ENCODE measurements around the gene ETV3.

The ETV3 gene

DNA sequence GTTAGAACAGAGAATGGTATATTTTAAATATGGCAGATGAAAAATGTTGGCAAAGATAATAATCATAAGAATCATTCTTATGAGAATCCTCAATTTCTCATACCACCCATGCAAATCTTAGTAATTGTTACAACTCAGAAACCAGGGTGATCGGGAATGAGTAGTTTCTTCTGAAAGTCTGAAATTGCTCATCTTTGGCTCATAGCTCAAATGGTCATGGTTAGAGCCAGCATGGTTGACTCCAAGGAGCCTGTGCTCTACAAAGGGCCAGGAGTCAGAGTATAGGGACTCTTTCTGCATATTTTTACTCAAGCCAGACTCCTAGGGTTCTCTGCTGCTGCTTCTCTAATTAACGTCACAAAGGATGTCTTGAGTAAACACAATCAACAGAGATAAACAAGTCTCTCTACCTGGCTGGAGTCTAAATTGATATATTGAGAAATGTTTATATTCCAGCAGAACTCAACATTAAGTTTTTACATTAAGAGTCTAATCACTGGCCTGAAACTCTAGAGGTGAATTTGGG, 1.9 kb upstream of the ETV3 start:
- H3K4me3 ChIP-seq (ENCODE audit: low read depth, low read length), result no peak overlapping the region
- DNase-seq (ENCODE audit: low read depth), result no peak
- TF ChIP-seq POLR2A (IDR thresholded peaks at IDR 0.05; ENCODE audit: extremely low read depth, insufficient read length) (no peak), MYC (IDR thresholded peaks at IDR 0.05; ENCODE audit: low read depth, low read length) (no peak)
- TF ChIP-seq, protein P1, sequence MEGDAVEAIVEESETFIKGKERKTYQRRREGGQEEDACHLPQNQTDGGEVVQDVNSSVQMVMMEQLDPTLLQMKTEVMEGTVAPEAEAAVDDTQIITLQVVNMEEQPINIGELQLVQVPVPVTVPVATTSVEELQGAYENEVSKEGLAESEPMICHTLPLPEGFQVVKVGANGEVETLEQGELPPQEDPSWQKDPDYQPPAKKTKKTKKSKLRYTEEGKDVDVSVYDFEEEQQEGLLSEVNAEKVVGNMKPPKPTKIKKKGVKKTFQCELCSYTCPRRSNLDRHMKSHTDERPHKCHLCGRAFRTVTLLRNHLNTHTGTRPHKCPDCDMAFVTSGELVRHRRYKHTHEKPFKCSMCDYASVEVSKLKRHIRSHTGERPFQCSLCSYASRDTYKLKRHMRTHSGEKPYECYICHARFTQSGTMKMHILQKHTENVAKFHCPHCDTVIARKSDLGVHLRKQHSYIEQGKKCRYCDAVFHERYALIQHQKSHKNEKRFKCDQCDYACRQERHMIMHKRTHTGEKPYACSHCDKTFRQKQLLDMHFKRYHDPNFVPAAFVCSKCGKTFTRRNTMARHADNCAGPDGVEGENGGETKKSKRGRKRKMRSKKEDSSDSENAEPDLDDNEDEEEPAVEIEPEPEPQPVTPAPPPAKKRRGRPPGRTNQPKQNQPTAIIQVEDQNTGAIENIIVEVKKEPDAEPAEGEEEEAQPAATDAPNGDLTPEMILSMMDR (IDR thresholded peaks at IDR 0.05; ENCODE audit: low read depth, low read length), result no peak
- TF ChIP-seq, protein P2, sequence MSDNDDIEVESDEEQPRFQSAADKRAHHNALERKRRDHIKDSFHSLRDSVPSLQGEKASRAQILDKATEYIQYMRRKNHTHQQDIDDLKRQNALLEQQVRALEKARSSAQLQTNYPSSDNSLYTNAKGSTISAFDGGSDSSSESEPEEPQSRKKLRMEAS (IDR thresholded peaks at IDR 0.05; ENCODE audit: low read depth, low read length), result no peak

DNA sequence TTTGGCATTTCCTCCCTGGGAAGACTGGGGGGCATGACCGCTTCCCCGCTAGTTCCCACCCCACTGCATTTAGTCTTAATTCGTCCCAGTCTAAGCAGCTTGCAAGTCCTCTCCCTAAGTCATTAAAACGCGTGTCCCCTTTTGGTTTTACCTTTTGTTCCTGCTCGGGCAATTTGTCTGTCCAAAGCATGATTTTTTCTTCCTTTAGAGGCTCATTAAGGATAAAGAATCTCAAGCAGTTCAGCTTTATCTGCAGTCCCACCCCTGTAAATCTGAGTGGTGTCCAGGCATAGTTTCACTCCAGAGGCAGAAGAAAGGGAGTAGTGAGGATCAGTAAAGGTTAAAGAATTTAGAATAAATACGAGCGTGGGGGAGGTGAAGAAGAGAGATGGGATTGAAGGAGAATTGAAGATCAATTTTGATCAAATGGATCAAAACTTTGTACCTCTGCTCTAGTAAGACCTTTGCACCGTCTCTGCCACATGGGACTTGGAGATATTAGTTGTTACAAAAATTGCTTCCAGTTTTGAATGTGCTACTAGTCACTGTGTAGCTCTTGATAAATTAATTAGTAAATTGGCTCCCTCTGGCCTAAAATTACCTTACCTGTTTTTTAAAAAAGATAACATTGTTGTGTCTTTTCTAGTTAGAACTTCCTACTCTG, 989 bp upstream of the ETV3 start:
- TF ChIP-seq, protein P1 (IDR thresholded peaks at IDR 0.05; ENCODE audit: low read depth, low read length), result no peak
- TF ChIP-seq, protein P2 (IDR thresholded peaks at IDR 0.05; ENCODE audit: low read depth, low read length), result no peak
- no peak for TF ChIP-seq MYC (IDR thresholded peaks at IDR 0.05; ENCODE audit: low read depth, low read length)
- no peak for TF ChIP-seq POLR2A (IDR thresholded peaks at IDR 0.05; ENCODE audit: extremely low read depth, insufficient read length)
- DNase-seq (ENCODE audit: low read depth), result no peak
- peak overlapping the region; percentile 96 for H3K4me3 ChIP-seq (ENCODE audit: low read depth, low read length)

DNA sequence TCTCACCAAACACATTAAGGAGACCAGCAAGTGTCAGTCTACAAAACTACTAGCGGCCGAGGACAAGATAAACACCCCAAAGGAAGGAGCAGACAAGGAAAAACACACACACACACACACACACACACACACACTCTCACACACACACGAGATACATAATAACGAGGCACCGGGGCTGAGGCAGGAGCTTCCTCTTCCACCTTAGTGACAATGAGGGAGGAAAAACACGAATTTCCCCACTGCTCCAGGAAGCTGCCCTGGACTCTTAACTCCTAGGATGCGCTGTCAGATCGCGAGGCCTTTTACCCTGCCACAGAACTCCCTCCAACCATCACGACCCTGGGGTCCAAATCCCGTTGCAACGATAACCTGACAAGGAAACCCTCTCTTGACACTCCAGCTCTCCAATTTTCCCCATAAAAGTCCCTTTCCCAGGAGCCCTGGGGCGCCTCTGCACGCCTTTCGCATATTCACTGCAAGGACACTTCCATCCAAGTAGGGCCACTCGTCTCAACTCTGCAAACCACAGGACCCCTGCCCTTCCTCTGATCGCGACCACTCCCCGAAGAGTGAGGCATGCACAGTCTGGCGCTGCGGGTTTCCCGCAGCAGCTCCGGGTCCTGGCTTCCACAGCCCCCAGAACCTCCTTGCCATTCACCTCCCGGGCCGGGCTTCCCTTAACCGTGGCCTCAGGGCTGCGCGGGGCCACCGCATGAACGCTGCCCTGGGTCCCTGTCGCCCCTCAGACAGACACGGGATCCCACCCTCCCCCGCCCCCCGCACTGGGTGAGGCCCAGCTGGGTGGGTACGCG, 581 bp downstream of the ETV3 start:
- H3K4me3 ChIP-seq (ENCODE audit: low read depth, low read length), result peak overlapping the region; percentile 96
- TF ChIP-seq, protein P2 (IDR thresholded peaks at IDR 0.05; ENCODE audit: low read depth, low read length), result no peak
- TF ChIP-seq, protein P1 (IDR thresholded peaks at IDR 0.05; ENCODE audit: low read depth, low read length), result no peak
- 0 out of 2 replicates have a peak, but pooled peaks have one; percentile 9 for TF ChIP-seq MYC (IDR thresholded peaks at IDR 0.05; ENCODE audit: low read depth, low read length)
- peak; percentile 56 for DNase-seq (ENCODE audit: low read depth)

DNA sequence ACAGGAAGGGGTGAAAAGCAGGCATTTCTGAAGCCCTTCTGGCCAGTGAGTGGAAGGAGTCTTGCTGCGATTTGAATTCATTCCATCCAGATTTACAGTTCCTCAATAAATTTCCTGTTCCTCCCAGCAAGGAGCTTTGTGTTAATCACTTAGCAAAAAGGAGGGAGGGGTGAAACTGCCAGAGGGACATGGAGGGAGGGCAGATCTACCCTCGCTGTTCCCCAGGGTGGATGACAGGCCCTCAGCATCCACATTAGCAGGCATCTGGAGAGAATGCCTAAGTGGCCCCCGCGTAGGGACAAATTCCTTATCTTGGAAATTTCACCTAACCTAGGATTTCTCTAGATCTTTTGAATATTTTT, 1.2 kb downstream of the ETV3 start:
- TF ChIP-seq POLR2A (IDR thresholded peaks at IDR 0.05; ENCODE audit: extremely low read depth, insufficient read length) (no peak), MYC (IDR thresholded peaks at IDR 0.05; ENCODE audit: low read depth, low read length) (no peak)
- TF ChIP-seq, protein P2 (IDR thresholded peaks at IDR 0.05; ENCODE audit: low read depth, low read length), result no peak
- TF ChIP-seq, protein P1 (IDR thresholded peaks at IDR 0.05; ENCODE audit: low read depth, low read length), result no peak
- DNase-seq (ENCODE audit: low read depth), result peak; percentile 43
- peak overlapping the region; percentile 96 for H3K4me3 ChIP-seq (ENCODE audit: low read depth, low read length)

DNA sequence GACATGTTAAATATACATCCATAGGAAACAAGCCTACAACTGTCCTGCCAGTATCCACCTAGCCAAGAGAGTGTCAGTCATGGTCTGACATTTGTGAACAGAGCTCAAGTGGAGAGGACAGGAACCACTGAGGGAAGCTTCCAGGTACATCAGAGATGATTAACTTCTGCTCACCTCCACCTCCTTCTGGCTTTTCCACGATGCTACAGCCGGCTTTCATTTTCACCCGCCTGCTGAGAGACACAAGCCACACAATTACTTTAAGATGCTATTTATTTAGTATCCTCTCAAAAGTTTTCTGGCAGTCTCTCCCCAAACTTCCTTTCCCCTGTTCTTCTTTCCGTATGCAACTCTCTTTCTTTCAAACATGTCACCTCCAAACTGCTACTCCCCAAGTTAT, 2.1 kb downstream of the ETV3 start:
- peak overlapping the region; percentile 96 for H3K4me3 ChIP-seq (ENCODE audit: low read depth, low read length)
- TF ChIP-seq MYC (IDR thresholded peaks at IDR 0.05; ENCODE audit: low read depth, low read length), result no peak
- TF ChIP-seq, protein P2 (IDR thresholded peaks at IDR 0.05; ENCODE audit: low read depth, low read length), result no peak
- no peak for TF ChIP-seq POLR2A (IDR thresholded peaks at IDR 0.05; ENCODE audit: extremely low read depth, insufficient read length)
- TF ChIP-seq, protein P1 (IDR thresholded peaks at IDR 0.05; ENCODE audit: low read depth, low read length), result no peak
- DNase-seq (ENCODE audit: low read depth), result no peak

Data from NB4 (cell line).